H1 (cell line): ENCODE data around the gene EXOG. TPM values are rescaled to one million over a fixed set of nuclear protein-coding genes. Genes with fewer than 3 reads are reported as not detected.

Experiments used
- CHD7 ChIP-seq: fragments of 300-600 bp; sonication (generic); IDR thresholded peaks from 2 replicates; pipeline ENCODE4 v1.7.1; 2012; ENCODE audit warnings: low read length, moderate library complexity, mild to moderate bottlenecking, inconsistent platforms; ENCODE audit not compliant: insufficient replicate concordance
- GABPA ChIP-seq: IDR thresholded peaks from 2 replicates; pipeline ENCODE4 v1.6.1; 2011; ENCODE audit warnings: mild to moderate bottlenecking, low read length, moderate library complexity, borderline replicate concordance; ENCODE audit not compliant: insufficient read depth
- HDAC6 ChIP-seq: IDR thresholded peaks from one replicate; pipeline ENCODE4 v1.7.1; 2012; ENCODE audit warnings: low read depth, mild to moderate bottlenecking, inconsistent platforms, low read length, moderate library complexity
- KDM4A ChIP-seq: IDR thresholded peaks from one replicate; pipeline ENCODE4 v1.7.1; 2012; ENCODE audit warnings: low read depth, mild to moderate bottlenecking, moderate library complexity, low read length, inconsistent platforms; ENCODE audit not compliant: severe bottlenecking
- SAP30 ChIP-seq: fragments of 300-600 bp; sonication (generic); IDR thresholded peaks from 2 replicates; pipeline ENCODE4 v1.7.1; 2012; ENCODE audit warnings: low read length, moderate library complexity, mild to moderate bottlenecking, inconsistent platforms; ENCODE audit not compliant: insufficient read depth, insufficient replicate concordance
- YY1 ChIP-seq: IDR thresholded peaks from 2 replicates; pipeline ENCODE4 v1.6.1; 2011; ENCODE audit warnings: low read depth, mild to moderate bottlenecking, low read length
- ZNF274 ChIP-seq: IDR thresholded peaks from 2 replicates; pipeline ENCODE4 v1.7.0; 2012; ENCODE audit warnings: low read length, borderline replicate concordance; ENCODE audit errors: extremely low read depth
- polyA plus RNA-seq, 7 experiments: library from polyadenylated mRNA; depleted of rRNA in 3 of 7; stranded (reverse) in 5 of 7; unstranded in 2 of 7; fragments of >200 nt in 5 of 7; fragments of 200-250 nt in 2 of 7; gene quantifications; 1 replicate in 5 of 7; 2 replicates in 1 of 7; 4 replicates in 1 of 7; pipeline versions ENCODE4 v1.2.1 to v1.2.3, GENCODE V29; 2011 to 2013; ENCODE audit warnings: missing spikeins in 2 of 7, mixed read lengths in 2 of 7
- total RNA-seq: library from RNA; stranded (reverse); fragmentation: NEBNext Ultra II Directional; extraction: Animal tissue kit (Norgen Biotek cat#: 25700); gene quantifications from 2 replicates; pipeline ENCODE4 v1.2.1, GENCODE V29; 2021
- TF ChIP-seq, protein P1 (sequence below): IDR thresholded peaks from 2 replicates; pipeline ENCODE4 v1.6.1; 2012; ENCODE audit warnings: inconsistent platforms

The EXOG gene
- total and polyA plus RNA-seq, 2 of the 8 experiments (the other 6 are each of a cell fraction or from before 2014, with no cell fraction given) = 7.2 to 12.9 TPM

GRCh38 chr3:38549957-38550840, 54.1 kb downstream of the EXOG start (continued):
- TF ChIP-seq CHD7 (no peak), GABPA (no peak), YY1 (no peak), KDM4A (no peak), HDAC6 (no peak), ZNF274 (no peak), SAP30 (no peak)
- TF ChIP-seq, protein P1, sequence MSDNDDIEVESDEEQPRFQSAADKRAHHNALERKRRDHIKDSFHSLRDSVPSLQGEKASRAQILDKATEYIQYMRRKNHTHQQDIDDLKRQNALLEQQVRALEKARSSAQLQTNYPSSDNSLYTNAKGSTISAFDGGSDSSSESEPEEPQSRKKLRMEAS = no peak
